Endothelial cell of umbilical vein (primary cell): ENCODE data around the gene B3GNT9. TPM values are rescaled to one million over a fixed set of nuclear protein-coding genes. Genes with fewer than 3 reads are reported as not detected.

Experiments used
- BruUV-seq: library from RNA; stranded (reverse); fragments of 400-500 nt; replicated peaks from 2 replicates; lab custom pipeline; 2021; lab: Mats Ljungman, UMichigan
- CTCF ChIA-PET: fragments of 300-600, 350-600 bp; sonication (Branson Sonifier 250); formaldehyde crosslinking; loops from one replicate; lab custom pipeline; 2021; ENCODE audit warnings: antibody characterized with exemption, inconsistent platforms; lab: Charles Lee
- POLR2A ChIA-PET: fragments of 300-600, 350-600 bp; sonication (Branson Sonifier 250); formaldehyde crosslinking; loops from one replicate; lab custom pipeline; 2021; ENCODE audit warnings: antibody characterized with exemption, inconsistent platforms; lab: Charles Lee
- DNase-seq: peaks from one replicate; pipeline ENCODE4 v3.0.0-alpha.2; 2011; ENCODE audit warnings: low read depth, low spot score
- FAIRE-seq: peaks from 2 replicates; lab custom pipeline; 2011; peaks lifted over from hg19 to GRCh38; lab: Jason Lieb, UNC
- H2AFZ ChIP-seq: 2 replicates; pipeline ENCODE4 v1.6.0; 2012; ENCODE audit warnings: low read depth, low read length, control low read depth, inconsistent platforms
- H3K27ac ChIP-seq: 2 replicates; pipeline ENCODE4 v1.5.1; 2011; ENCODE audit warnings: low read depth, mild to moderate bottlenecking, control low read depth, low read length, moderate library complexity; ENCODE audit not compliant: insufficient read depth
- H3K27me3 ChIP-seq, 2 experiments: 2 replicates each; pipeline versions ENCODE4 v1.6.0 to v1.6.1; 2011; ENCODE audit warnings: low read length in 2 of 2, mixed read lengths in 1 of 2; ENCODE audit not compliant: control insufficient read depth in 2 of 2, insufficient read depth in 2 of 2
- H3K36me3 ChIP-seq, 2 experiments: 2 replicates in 1 of 2; 3 replicates in 1 of 2; pipeline ENCODE4 v1.5.1; 2011; ENCODE audit warnings: low read length in 2 of 2, mild to moderate bottlenecking in 1 of 2, moderate library complexity in 1 of 2; ENCODE audit not compliant: control insufficient read depth in 2 of 2, insufficient read depth in 2 of 2; ENCODE audit errors: extremely low read depth in 1 of 2
- H3K4me1 ChIP-seq: 3 replicates; pipeline ENCODE4 v1.5.1; 2011; ENCODE audit warnings: mild to moderate bottlenecking, low read length; ENCODE audit not compliant: control insufficient read depth, insufficient read depth; ENCODE audit errors: extremely low read depth
- H3K4me2 ChIP-seq: 2 replicates; pipeline ENCODE4 v1.6.1; 2011; ENCODE audit warnings: low read length, control low read depth, mixed read lengths; ENCODE audit not compliant: insufficient read depth
- H3K4me3 ChIP-seq, 3 experiments: fragments of 200-600 bp in 1 of 3; sonication (generic), shearing (Covaris generic) in 1 of 3; replicated peaks in 1 of 3; 2 replicates each; pipeline ENCODE4 v1.5.1; 2011 to 2016; ENCODE audit warnings: control low read depth in 3 of 3, low read length in 3 of 3, mild to moderate bottlenecking in 2 of 3, inconsistent platforms in 1 of 3, low read depth in 1 of 3, moderate library complexity in 1 of 3; ENCODE audit not compliant: insufficient read depth in 1 of 3
- H3K79me2 ChIP-seq: 2 replicates; pipeline ENCODE4 v1.6.0; 2012; ENCODE audit warnings: low read length, inconsistent platforms; ENCODE audit not compliant: control insufficient read depth, insufficient read depth
- H3K9ac ChIP-seq: replicated peaks from 2 replicates; pipeline ENCODE3; 2011; ENCODE audit warnings: low read length, control low read depth; ENCODE audit not compliant: insufficient read depth; ENCODE audit errors: extremely low read depth
- H3K9me1 ChIP-seq: replicated peaks from 3 replicates; pipeline ENCODE4 v1.6.0; 2011; ENCODE audit warnings: mild to moderate bottlenecking, low read length; ENCODE audit not compliant: control insufficient read depth, insufficient read depth; ENCODE audit errors: extremely low read depth
- H3K9me3 ChIP-seq: replicated peaks from 2 replicates; pipeline ENCODE4 v1.5.1; 2012; ENCODE audit warnings: low read length, inconsistent platforms; ENCODE audit not compliant: control insufficient read depth, insufficient read depth
- H4K20me1 ChIP-seq: replicated peaks from 2 replicates; pipeline ENCODE3; 2011; ENCODE audit warnings: mild to moderate bottlenecking, low read length; ENCODE audit not compliant: control insufficient read depth, insufficient read depth; ENCODE audit errors: extremely low read depth
- EZH2 ChIP-seq: IDR thresholded peaks from 2 replicates; pipeline ENCODE4 v1.6.1; 2012; ENCODE audit warnings: borderline replicate concordance, low read depth, mild to moderate bottlenecking, moderate library complexity, low read length, inconsistent platforms; ENCODE audit not compliant: severe bottlenecking
- FOS ChIP-seq: IDR thresholded peaks from 2 replicates; pipeline ENCODE4 v1.6.1; 2011; ENCODE audit warnings: mild to moderate bottlenecking, low read length, moderate library complexity, borderline replicate concordance; ENCODE audit not compliant: insufficient read depth
- POLR2AphosphoS5 ChIP-seq: IDR thresholded peaks from 2 replicates; pipeline ENCODE4 v1.6.1; 2012; ENCODE audit warnings: low read depth, mild to moderate bottlenecking, control low read depth, low read length, moderate library complexity; ENCODE audit not compliant: insufficient read depth
- dilution Hi-C: fragments of 300-500 bp; cut with MboI; formaldehyde crosslinking; loops from one replicate; pipeline ENCODE4 v1.15.0; 2019; ENCODE audit warnings: low sequenced_read_pairs; ENCODE audit not compliant: extremely low pct_ligation_motif_present
- intact Hi-C: fragments of 100-400 bp; cut with micrococcal nuclease; formaldehyde crosslinking; loops from one replicate; pipeline ENCODE4 v1.10.0; 2022
- polyA plus RNA-seq, 4 experiments: library from polyadenylated mRNA; depleted of rRNA in 3 of 4; stranded (reverse) in 3 of 4; unstranded in 1 of 4; fragments of >200 nt; gene quantifications; 2 replicates each; pipeline versions ENCODE4 v1.2.1 to v1.2.3, GENCODE V29; 2011 to 2012; ENCODE audit warnings: missing spikeins in 1 of 4
- total RNA-seq: library from RNA; stranded (reverse); gene quantifications from 2 replicates; pipeline ENCODE4 v1.2.3, GENCODE V29; 2021
- TF ChIP-seq, protein P1 (sequence below), 2 donors: IDR thresholded peaks; 1 replicate in 1 of 2; 2 replicates in 1 of 2; pipeline ENCODE4 v1.5.1; 2011; ENCODE audit warnings: low read length in 2 of 2, mild to moderate bottlenecking in 2 of 2, moderate library complexity in 2 of 2, control low read depth in 1 of 2, inconsistent platforms in 1 of 2, low read depth in 1 of 2; ENCODE audit not compliant: insufficient read depth in 1 of 2; ENCODE audit errors: extremely low read depth in 1 of 2

B3GNT9 gene
- total and polyA plus RNA-seq, 2 donors (not counting 3 experiments of a cell fraction or from before 2014, with no cell fraction given) = 4.0 to 6.4 TPM

DNA sequence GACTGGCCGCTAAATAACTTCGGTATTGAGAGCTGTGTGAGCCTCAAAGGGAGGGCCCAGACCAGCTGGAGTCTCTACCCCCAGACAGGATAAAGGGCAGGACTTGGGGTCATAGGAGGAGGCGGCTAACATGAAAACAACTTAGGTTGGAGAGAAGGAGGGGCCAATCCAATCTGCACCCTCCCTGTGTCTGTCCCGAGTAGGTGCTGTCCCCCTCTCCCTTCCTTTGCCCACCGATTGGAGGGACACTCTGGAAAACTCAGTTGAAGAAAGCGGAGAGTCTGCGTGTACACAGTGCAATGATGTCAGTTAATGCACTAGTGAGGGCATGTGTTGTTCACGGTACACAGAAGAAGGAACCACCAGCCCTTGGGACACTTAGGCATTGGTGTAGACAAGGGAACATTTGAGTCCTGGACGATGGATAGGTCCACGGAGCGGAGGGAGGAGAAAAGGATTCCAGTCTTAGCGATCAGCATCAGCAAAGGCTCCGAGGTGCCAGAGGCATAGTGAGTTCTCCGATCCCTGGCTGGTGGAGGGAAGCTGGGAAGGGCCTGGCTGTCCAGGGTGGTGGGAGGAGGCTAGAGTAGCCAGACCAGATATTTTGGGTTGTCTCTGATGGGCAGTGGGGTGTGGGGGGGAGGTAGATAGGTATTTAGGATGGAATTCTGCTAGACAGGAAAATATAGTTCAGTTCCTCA, 20.3 kb upstream of the B3GNT9 start:
- H3K4me3 ChIP-seq = peak overlapping the region in 2 of 3 experiments; percentile 34 to 35
- H3K27me3 ChIP-seq = peaks cover 7 to 12% of the 10 kb centered on the region in 2 experiments
- POLR2A ChIA-PET = interaction anchor here (0.9 to 1.2 kb wide), 3 partner anchors 9 to 12 kb away, joined by 3 to 6 read pairs (median 3); partner anchors contain the start of genes FBXL8 and TRADD
- peak overlapping the region; percentile 71 for H3K4me2 ChIP-seq
- H4K20me1 ChIP-seq = no peaks in the 10 kb centered on the region
- H3K4me1 ChIP-seq = peaks cover 27% of the 10 kb centered on the region
- intact Hi-C loops = no loop called here
- H3K36me3 ChIP-seq = no peaks in the 10 kb centered on the region
- DNase-seq (no peak), FAIRE-seq (peak; percentile 54)
- CTCF ChIA-PET = interaction anchor here (1.0 to 4.2 kb wide), 8 partner anchors 11 to 303 kb away, joined by 3 to 29 read pairs (median 8); partner anchors contain the start of genes EXOC3L1, FBXL8, MATCAP1 and TRADD
- no peaks in the 10 kb centered on the region for H3K9me1 ChIP-seq
- H2AFZ ChIP-seq = peak overlapping the region; percentile 73
- H3K79me2 ChIP-seq = no peaks in the 10 kb centered on the region
- H3K9me3 ChIP-seq = no peaks in the 10 kb centered on the region
- TSS peak; percentile 47 for BruUV-seq
- H3K27ac ChIP-seq = peak overlapping the region; percentile 74
- dilution Hi-C loops = no loop called here
- peak; percentile 24 for TF ChIP-seq POLR2AphosphoS5
- TF ChIP-seq FOS = no peak
- TF ChIP-seq, protein P1, sequence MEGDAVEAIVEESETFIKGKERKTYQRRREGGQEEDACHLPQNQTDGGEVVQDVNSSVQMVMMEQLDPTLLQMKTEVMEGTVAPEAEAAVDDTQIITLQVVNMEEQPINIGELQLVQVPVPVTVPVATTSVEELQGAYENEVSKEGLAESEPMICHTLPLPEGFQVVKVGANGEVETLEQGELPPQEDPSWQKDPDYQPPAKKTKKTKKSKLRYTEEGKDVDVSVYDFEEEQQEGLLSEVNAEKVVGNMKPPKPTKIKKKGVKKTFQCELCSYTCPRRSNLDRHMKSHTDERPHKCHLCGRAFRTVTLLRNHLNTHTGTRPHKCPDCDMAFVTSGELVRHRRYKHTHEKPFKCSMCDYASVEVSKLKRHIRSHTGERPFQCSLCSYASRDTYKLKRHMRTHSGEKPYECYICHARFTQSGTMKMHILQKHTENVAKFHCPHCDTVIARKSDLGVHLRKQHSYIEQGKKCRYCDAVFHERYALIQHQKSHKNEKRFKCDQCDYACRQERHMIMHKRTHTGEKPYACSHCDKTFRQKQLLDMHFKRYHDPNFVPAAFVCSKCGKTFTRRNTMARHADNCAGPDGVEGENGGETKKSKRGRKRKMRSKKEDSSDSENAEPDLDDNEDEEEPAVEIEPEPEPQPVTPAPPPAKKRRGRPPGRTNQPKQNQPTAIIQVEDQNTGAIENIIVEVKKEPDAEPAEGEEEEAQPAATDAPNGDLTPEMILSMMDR (IDR thresholded peaks at IDR 0.05; ENCODE audit: extremely low read depth in 1 of 2, insufficient read depth in 1 of 2, low read depth in 1 of 2, low read length in 2 of 2) = no peak
- no peak for TF ChIP-seq EZH2
- peak overlapping the region; percentile 72 for H3K9ac ChIP-seq
